T follicular helper cell (primary cell): ENCODE results near the gene WNT9A.
"Not testable (repeated sequence)": the region's sequence is repeated elsewhere in the genome, so short reads cannot be mapped to it uniquely, and the experiment has no call there.

Experiments used
- DNase-seq: peaks from one replicate; pipeline ENCODE4 v3.0.0-alpha.2; 2020; ENCODE audit warnings: low read depth

Gene WNT9A

GRCh38 chr1:227910511-227911153, 37.1 kb downstream of the WNT9A start:
- DNase-seq = no peak

GRCh38 chr1:227909923-227910328, 37.8 kb downstream of the WNT9A start:
- DNase-seq = not testable (repeated sequence)

GRCh38 chr1:227909188-227909587, 38.5 kb downstream of the WNT9A start:
- DNase-seq = no peak

GRCh38 chr1:227908359-227908758, 39.4 kb downstream of the WNT9A start:
- DNase-seq = no peak

- no peak for DNase-seq
These were observed 40.2 kb downstream of the WNT9A start for GRCh38 chr1:227907439-227908015.

- DNase-seq = no peak
These were observed 41.1 kb downstream of the WNT9A start for GRCh38 chr1:227906550-227907071.

- no peak for DNase-seq
These were observed 41.9 kb downstream of the WNT9A start for GRCh38 chr1:227905573-227906487.

- no peak for DNase-seq
These were observed 43.0 kb downstream of the WNT9A start for GRCh38 chr1:227904541-227905335.

GRCh38 chr1:227903614-227904501, 43.9 kb downstream of the WNT9A start:
- DNase-seq = no peak

GRCh38 chr1:227903061-227903521, 44.6 kb downstream of the WNT9A start:
- DNase-seq = no peak

GRCh38 chr1:227902641-227902990, 45.1 kb downstream of the WNT9A start:
- DNase-seq = no peak

- no peak for DNase-seq
These were observed 45.7 kb downstream of the WNT9A start for GRCh38 chr1:227901906-227902640.

- DNase-seq = no peak
These were observed 46.4 kb downstream of the WNT9A start for GRCh38 chr1:227901239-227901905.

GRCh38 chr1:227900571-227901051, 47.1 kb downstream of the WNT9A start:
- no peak for DNase-seq

- DNase-seq = no peak
These were observed 47.8 kb downstream of the WNT9A start for GRCh38 chr1:227899820-227900449.

GRCh38 chr1:227899141-227899819, 48.5 kb downstream of the WNT9A start:
- no peak for DNase-seq

- DNase-seq = no peak
These were observed 49.1 kb downstream of the WNT9A start for GRCh38 chr1:227898502-227899140.
